ENCODE results near the gene ZNF385A. TPM values are rescaled to one million over a fixed set of nuclear protein-coding genes. Genes with fewer than 3 reads are reported as not detected.

Gene ZNF385A
- total and polyA plus RNA-seq, 2 of the 13 experiments (the other 11 are each of a cell fraction or from before 2014, with no cell fraction given): 0.44 to 0.67 TPM

DNA sequence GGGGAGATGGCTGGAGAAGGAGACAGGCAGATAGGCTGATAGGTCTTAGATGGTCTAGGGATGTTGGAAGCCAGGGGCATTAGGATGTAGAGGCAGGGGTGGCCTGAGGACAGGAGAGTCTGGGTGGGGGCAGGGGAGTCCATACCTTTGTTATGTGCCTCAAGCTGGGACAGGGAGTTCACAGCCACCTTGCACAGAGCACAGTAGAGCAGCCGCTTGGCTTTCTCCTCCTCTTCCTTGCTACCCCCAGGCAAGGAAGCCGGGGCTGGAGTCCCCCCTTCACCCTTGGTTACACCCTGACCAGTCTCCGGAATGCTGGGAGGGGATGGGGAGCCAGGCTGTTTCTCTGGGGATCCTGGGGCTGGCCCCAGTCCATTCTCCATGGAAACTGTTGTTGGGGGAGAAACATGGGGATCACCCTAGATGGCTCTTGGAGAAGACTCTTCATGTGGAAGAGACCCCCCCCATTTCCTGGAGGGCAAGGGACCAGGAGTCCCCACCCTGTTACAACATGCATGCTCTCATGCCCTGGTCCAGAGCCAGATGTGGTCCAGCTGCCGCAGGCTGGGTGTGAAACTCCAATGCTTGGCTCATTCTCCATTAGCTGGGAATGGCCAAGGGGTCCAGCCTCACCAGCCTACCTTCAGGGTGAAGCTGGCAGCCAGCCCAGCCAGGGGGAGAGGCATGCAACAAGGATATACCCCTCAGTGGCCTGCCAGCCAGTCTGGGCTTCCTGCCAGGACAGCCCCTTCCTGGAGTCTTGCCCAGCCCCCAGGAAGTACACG is 13.0 kb downstream of the ZNF385A start:
- FAIRE-seq (no peak), DNase-seq (ENCODE audit: low spot score) (no peak)
- 54% methylated on average over 4 of the region's 5 CpGs for WGBS (ENCODE audit: low lambda C conversion rate)

More for the DNA sequence above, 13.0 kb downstream of the ZNF385A start:
- Histone ChIP-seq H2AFZ (ENCODE audit: low read length) (no peak overlapping the region), H3K9me3 (ENCODE audit: low read length) (no peaks in the 10 kb centered on the region), H3K9ac (ENCODE audit: insufficient read depth, low read depth, low read length) (no peak overlapping the region), H3K4me2 (ENCODE audit: low read depth, low read length) (no peak overlapping the region), H3K36me3 (replicated peaks in 1 of 2; ENCODE audit: control insufficient read depth in 1 of 2, insufficient read depth in 2 of 2, low read length in 2 of 2) (no peaks in the 10 kb centered on the region), H3K79me2 (ENCODE audit: insufficient read depth, low read length) (no peaks in the 10 kb centered on the region), H3K4me3 (replicated peaks in 1 of 3; ENCODE audit: insufficient read depth in 1 of 3, low read depth in 2 of 3, low read length in 3 of 3) (no peak overlapping the region), H3K4me1 (ENCODE audit: insufficient read depth, low read length) (peaks cover 21% of the 10 kb centered on the region), H4K20me1 (ENCODE audit: insufficient read depth, low read length) (no peaks in the 10 kb centered on the region), H3K27ac (ENCODE audit: extremely low read length, insufficient read depth, low read length) (no peak overlapping the region), H3K27me3 (ENCODE audit: control insufficient read depth in 1 of 2, insufficient read depth in 2 of 2, low read length in 2 of 2) (peaks cover 1 to 15% of the 10 kb centered on the region in 2 experiments; a peak in 2 of 5 replicates)
- no peak for TF ChIP-seq IKZF4 (CRISPR knock-in tag; IDR thresholded peaks at IDR 0.05; ENCODE audit: borderline replicate concordance, low read depth, not compliant biosample characterization)
- TF ChIP-seq, protein P1, sequence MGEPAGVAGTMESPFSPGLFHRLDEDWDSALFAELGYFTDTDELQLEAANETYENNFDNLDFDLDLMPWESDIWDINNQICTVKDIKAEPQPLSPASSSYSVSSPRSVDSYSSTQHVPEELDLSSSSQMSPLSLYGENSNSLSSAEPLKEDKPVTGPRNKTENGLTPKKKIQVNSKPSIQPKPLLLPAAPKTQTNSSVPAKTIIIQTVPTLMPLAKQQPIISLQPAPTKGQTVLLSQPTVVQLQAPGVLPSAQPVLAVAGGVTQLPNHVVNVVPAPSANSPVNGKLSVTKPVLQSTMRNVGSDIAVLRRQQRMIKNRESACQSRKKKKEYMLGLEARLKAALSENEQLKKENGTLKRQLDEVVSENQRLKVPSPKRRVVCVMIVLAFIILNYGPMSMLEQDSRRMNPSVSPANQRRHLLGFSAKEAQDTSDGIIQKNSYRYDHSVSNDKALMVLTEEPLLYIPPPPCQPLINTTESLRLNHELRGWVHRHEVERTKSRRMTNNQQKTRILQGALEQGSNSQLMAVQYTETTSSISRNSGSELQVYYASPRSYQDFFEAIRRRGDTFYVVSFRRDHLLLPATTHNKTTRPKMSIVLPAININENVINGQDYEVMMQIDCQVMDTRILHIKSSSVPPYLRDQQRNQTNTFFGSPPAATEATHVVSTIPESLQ (CRISPR knock-in tag; conservative IDR thresholded peaks at IDR 0.05): no peak
- no peak for TF ChIP-seq NFRKB (IDR thresholded peaks at IDR 0.05)
- no peak for TF ChIP-seq ZBTB8A (CRISPR knock-in tag; IDR thresholded peaks at IDR 0.05; ENCODE audit: borderline replicate concordance, low read depth)
- no peak for TF ChIP-seq ZNF598 (CRISPR knock-in tag; IDR thresholded peaks at IDR 0.05; ENCODE audit: borderline replicate concordance)
- TF ChIP-seq RBM22 (optimal IDR thresholded peaks at IDR 0.05; ENCODE audit: low read length): no peak
- TF ChIP-seq ARID2 (CRISPR knock-in tag; IDR thresholded peaks at IDR 0.05; ENCODE audit: borderline replicate concordance): no peak
- POLR2A ChIA-PET: no interaction called here
- in situ Hi-C loops (cut with HindIII; ENCODE audit: extremely low pct_ligation_motif_present, low pct_unique_long_range_greater_than_20kb): loop anchor here (10.0 kb wide), 1 partner anchor 377 kb away; no protein-coding TSS in a partner anchor
- BruUV-seq (replicated peaks): no TSS peak
- intact Hi-C loops (cut with micrococcal nuclease; ENCODE audit: unreplicated experiment): no loop called here
- CTCF ChIA-PET (ENCODE audit: low intra/inter-chr PET ratio, low total read pairs): interaction anchor here (3.9 kb wide), 1 partner anchor 8 kb away, joined by 27 read pairs; no protein-coding TSS in a partner anchor
- no peak for ATAC-seq

All from HepG2 (cell line).